ENCODE measurements around the gene RAB3GAP2.
"Not testable (repeated sequence)": the region's sequence is repeated elsewhere in the genome, so short reads cannot be mapped to it uniquely, and the experiment has no call there.

The RAB3GAP2 gene

DNA sequence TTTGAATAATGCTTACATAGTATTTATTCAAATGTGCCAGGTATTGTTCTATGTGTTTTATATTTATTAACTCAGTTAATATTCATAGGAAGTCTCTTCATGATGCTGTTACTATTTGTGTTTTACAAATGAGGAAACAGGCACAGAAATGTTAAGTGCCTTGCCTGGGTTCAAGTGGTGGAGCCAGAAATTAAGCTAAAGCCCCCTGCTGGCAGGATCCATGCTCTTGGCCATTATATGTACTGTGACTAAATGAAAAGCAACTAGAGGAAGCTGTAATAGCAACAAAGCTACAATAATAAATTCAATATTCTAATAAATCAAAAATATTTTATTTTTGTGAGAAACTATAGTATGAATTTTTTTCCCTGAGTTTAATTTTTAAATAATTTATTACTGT lies 148.4 kb downstream of the RAB3GAP2 start:
- Histone ChIP-seq H3K36me3 (peaks cover 15% of the 10 kb centered on the region), H3K9me3 (ENCODE audit: severe bottlenecking) (no peaks in the 10 kb centered on the region), H3K27me3 (ENCODE audit: insufficient read depth, low read depth, severe bottlenecking) (no peaks in the 10 kb centered on the region), H3K27ac (no peak overlapping the region), H3K4me3 (ENCODE audit: low read depth, low read length) (no peak overlapping the region)
- peak; percentile 53 for DNase-seq
- peak; percentile 57 for TF ChIP-seq CTCF (IDR thresholded peaks at IDR 0.05; ENCODE audit: low read depth, low read length)

- no peak overlapping the region for H3K27ac ChIP-seq
- no peak for TF ChIP-seq CTCF (IDR thresholded peaks at IDR 0.05; ENCODE audit: low read depth, low read length)
- no peaks in the 10 kb centered on the region for H3K27me3 ChIP-seq (ENCODE audit: insufficient read depth, low read depth, severe bottlenecking)
- no peaks in the 10 kb centered on the region for H3K9me3 ChIP-seq (ENCODE audit: severe bottlenecking)
- no peak overlapping the region for H3K4me3 ChIP-seq (ENCODE audit: low read depth, low read length)
- DNase-seq: no peak
- H3K36me3 ChIP-seq: peaks cover 17% of the 10 kb centered on the region
These were observed 149.2 kb downstream of the RAB3GAP2 start for GRCh38 chr1:220123066-220123465.

- no peak overlapping the region for H3K4me3 ChIP-seq (ENCODE audit: low read depth, low read length)
- no peak overlapping the region for H3K27ac ChIP-seq
- no peaks in the 10 kb centered on the region for H3K27me3 ChIP-seq (ENCODE audit: insufficient read depth, low read depth, severe bottlenecking)
- peaks cover 16% of the 10 kb centered on the region for H3K36me3 ChIP-seq
- no peak for DNase-seq
- TF ChIP-seq CTCF (IDR thresholded peaks at IDR 0.05; ENCODE audit: low read depth, low read length): no peak
- no peaks in the 10 kb centered on the region for H3K9me3 ChIP-seq (ENCODE audit: severe bottlenecking)
These were observed 150.3 kb downstream of the RAB3GAP2 start for GRCh38 chr1:220121791-220122530.

GRCh38 chr1:220119043-220119512 lies 153.2 kb downstream of the RAB3GAP2 start:
- DNase-seq: no peak
- no peaks in the 10 kb centered on the region for H3K27me3 ChIP-seq (ENCODE audit: insufficient read depth, low read depth, severe bottlenecking)
- no peak overlapping the region for H3K4me3 ChIP-seq (ENCODE audit: low read depth, low read length)
- no peaks in the 10 kb centered on the region for H3K9me3 ChIP-seq (ENCODE audit: severe bottlenecking)
- H3K27ac ChIP-seq: no peak overlapping the region
- peaks cover 35% of the 10 kb centered on the region for H3K36me3 ChIP-seq
- TF ChIP-seq CTCF (IDR thresholded peaks at IDR 0.05; ENCODE audit: low read depth, low read length): no peak

DNA sequence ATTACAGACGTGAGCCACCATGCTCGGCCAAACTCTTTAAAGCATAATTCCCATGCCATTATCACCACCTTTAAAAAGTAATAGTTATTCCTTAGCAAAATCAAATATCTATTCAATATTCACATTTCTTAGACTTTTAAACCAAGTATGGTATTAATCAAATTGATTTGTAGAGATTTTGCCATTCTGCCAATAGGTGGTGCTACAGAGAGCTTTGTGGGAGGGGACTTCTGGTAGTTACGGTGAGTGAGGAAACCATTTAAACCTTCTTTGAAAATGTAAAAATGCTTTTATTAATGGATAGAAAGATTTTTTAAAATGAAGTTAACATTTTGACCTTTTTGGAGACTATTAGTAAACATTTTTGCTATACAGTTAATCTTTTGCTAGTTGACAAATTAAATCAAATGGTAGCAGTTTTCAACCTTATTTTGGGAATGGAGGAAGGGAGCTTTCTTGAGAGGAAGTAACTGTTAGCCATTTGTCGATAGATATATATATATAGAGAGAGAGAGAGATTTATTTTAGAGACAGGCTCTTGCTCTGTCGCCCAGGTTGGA lies 159.0 kb downstream of the RAB3GAP2 start:
- DNase-seq: no peak
- Histone ChIP-seq H3K27ac (no peak overlapping the region), H3K36me3 (peaks cover 73% of the 10 kb centered on the region), H3K9me3 (ENCODE audit: severe bottlenecking) (no peaks in the 10 kb centered on the region), H3K4me3 (ENCODE audit: low read depth, low read length) (no peak overlapping the region), H3K27me3 (ENCODE audit: insufficient read depth, low read depth, severe bottlenecking) (no peaks in the 10 kb centered on the region)
- peak; percentile 47 for TF ChIP-seq CTCF (IDR thresholded peaks at IDR 0.05; ENCODE audit: low read depth, low read length)

- H3K36me3 ChIP-seq: peaks cover 73% of the 10 kb centered on the region
- not testable (repeated sequence) for H3K4me3 ChIP-seq (ENCODE audit: low read depth, low read length); H3K27ac ChIP-seq; DNase-seq; H3K9me3 ChIP-seq (ENCODE audit: severe bottlenecking); H3K27me3 ChIP-seq (ENCODE audit: insufficient read depth, low read depth, severe bottlenecking)
These were observed 159.7 kb downstream of the RAB3GAP2 start for GRCh38 chr1:220112600-220112999.

GRCh38 chr1:220110473-220110872 lies 161.8 kb downstream of the RAB3GAP2 start:
- not testable (repeated sequence) for DNase-seq; H3K9me3 ChIP-seq (ENCODE audit: severe bottlenecking); H3K27ac ChIP-seq; H3K27me3 ChIP-seq (ENCODE audit: insufficient read depth, low read depth, severe bottlenecking); H3K4me3 ChIP-seq (ENCODE audit: low read depth, low read length)
- peaks cover 77% of the 10 kb centered on the region for H3K36me3 ChIP-seq

Measured in WERI-Rb-1 (cell line).